Ishikawa (cell line): ENCODE measurements around the gene PSTPIP1.

ENCODE experiments used
- CEBPB ChIP-seq: IDR thresholded peaks from 2 replicates; pipeline ENCODE4 v1.6.1; 2012
- CREB1 ChIP-seq: IDR thresholded peaks from 2 replicates; pipeline ENCODE4 v1.6.1; 2012; ENCODE audit warnings: low read depth
- EGR1 ChIP-seq: IDR thresholded peaks from 2 replicates; pipeline ENCODE4 v1.6.1; 2012
- EP300 ChIP-seq: IDR thresholded peaks from 2 replicates; pipeline ENCODE4 v1.6.1; 2012; ENCODE audit warnings: borderline replicate concordance
- FOXM1 ChIP-seq: IDR thresholded peaks from 2 replicates; pipeline ENCODE4 v1.6.1; 2012; ENCODE audit warnings: low read depth, borderline replicate concordance
- NFIC ChIP-seq: IDR thresholded peaks from 2 replicates; pipeline ENCODE4 v1.6.1; 2012
- RAD21 ChIP-seq: IDR thresholded peaks from 2 replicates; pipeline ENCODE4 v1.6.1; 2012; ENCODE audit warnings: low read depth
- TAF1 ChIP-seq: IDR thresholded peaks from 2 replicates; pipeline ENCODE4 v1.6.1; 2012; ENCODE audit warnings: low read depth, mild to moderate bottlenecking
- TCF12 ChIP-seq: IDR thresholded peaks from 2 replicates; pipeline ENCODE4 v1.6.1; 2012; ENCODE audit warnings: low read depth
- TEAD4 ChIP-seq: IDR thresholded peaks from 2 replicates; pipeline ENCODE4 v1.6.1; 2012
- YY1 ChIP-seq: IDR thresholded peaks from 2 replicates; pipeline ENCODE4 v1.6.1; 2012; ENCODE audit warnings: low read depth
- ZBTB7A ChIP-seq: IDR thresholded peaks from 2 replicates; pipeline ENCODE4 v1.6.1; 2012; ENCODE audit warnings: low read depth
- TF ChIP-seq, protein P1 (sequence below): IDR thresholded peaks from 2 replicates; pipeline ENCODE4 v1.6.1; 2012; ENCODE audit warnings: low read depth, mild to moderate bottlenecking
- TF ChIP-seq, protein P2 (sequence below): IDR thresholded peaks from 2 replicates; pipeline ENCODE4 v1.6.1; 2012
- TF ChIP-seq, protein P3 (sequence below): IDR thresholded peaks from 2 replicates; pipeline ENCODE4 v1.6.1; 2012

PSTPIP1 gene

DNA sequence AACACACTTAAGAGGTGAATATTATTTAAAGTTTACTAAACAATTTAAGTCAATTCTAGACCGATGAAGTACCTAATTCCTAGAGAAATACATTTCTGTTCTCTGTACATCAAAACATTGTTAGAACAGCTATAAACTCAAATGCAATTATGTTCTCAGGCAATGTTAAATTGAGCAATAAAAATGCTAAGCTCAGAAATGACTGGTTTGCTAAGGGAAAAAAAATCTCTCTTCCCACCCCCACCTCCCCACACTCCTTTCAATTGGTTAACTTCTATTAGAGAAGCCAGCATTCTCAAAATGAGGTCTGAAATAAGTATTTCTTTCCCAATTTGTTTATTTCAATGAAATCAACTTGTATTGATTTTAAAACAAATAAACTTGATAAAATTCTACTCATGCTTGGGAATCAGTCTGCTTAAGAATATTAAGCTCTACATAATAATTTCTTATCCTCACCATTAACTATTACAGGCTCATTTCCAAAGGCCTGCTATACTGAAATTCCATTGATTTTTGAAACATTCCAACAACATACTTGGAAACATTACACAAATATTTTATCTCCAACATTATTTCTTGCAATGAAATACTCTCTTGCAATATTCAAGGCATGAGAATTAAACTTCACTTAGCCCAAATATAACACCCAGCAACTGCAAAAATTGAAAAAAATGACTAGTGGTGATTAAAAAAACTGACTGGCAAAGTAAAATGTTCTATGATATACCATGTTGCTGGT, 53.4 kb downstream of the PSTPIP1 start:
- TF ChIP-seq FOXM1 (no peak), CREB1 (no peak), EP300 (no peak), RAD21 (no peak), TAF1 (no peak), ZBTB7A (no peak), YY1 (no peak), EGR1 (no peak), TEAD4 (no peak), TCF12 (no peak), NFIC (no peak), CEBPB (no peak)
- TF ChIP-seq, protein P1, sequence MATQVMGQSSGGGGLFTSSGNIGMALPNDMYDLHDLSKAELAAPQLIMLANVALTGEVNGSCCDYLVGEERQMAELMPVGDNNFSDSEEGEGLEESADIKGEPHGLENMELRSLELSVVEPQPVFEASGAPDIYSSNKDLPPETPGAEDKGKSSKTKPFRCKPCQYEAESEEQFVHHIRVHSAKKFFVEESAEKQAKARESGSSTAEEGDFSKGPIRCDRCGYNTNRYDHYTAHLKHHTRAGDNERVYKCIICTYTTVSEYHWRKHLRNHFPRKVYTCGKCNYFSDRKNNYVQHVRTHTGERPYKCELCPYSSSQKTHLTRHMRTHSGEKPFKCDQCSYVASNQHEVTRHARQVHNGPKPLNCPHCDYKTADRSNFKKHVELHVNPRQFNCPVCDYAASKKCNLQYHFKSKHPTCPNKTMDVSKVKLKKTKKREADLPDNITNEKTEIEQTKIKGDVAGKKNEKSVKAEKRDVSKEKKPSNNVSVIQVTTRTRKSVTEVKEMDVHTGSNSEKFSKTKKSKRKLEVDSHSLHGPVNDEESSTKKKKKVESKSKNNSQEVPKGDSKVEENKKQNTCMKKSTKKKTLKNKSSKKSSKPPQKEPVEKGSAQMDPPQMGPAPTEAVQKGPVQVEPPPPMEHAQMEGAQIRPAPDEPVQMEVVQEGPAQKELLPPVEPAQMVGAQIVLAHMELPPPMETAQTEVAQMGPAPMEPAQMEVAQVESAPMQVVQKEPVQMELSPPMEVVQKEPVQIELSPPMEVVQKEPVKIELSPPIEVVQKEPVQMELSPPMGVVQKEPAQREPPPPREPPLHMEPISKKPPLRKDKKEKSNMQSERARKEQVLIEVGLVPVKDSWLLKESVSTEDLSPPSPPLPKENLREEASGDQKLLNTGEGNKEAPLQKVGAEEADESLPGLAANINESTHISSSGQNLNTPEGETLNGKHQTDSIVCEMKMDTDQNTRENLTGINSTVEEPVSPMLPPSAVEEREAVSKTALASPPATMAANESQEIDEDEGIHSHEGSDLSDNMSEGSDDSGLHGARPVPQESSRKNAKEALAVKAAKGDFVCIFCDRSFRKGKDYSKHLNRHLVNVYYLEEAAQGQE = no peak
- TF ChIP-seq, protein P2, sequence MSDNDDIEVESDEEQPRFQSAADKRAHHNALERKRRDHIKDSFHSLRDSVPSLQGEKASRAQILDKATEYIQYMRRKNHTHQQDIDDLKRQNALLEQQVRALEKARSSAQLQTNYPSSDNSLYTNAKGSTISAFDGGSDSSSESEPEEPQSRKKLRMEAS = no peak
- TF ChIP-seq, protein P3, sequence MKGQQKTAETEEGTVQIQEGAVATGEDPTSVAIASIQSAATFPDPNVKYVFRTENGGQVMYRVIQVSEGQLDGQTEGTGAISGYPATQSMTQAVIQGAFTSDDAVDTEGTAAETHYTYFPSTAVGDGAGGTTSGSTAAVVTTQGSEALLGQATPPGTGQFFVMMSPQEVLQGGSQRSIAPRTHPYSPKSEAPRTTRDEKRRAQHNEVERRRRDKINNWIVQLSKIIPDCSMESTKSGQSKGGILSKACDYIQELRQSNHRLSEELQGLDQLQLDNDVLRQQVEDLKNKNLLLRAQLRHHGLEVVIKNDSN = no peak

DNA sequence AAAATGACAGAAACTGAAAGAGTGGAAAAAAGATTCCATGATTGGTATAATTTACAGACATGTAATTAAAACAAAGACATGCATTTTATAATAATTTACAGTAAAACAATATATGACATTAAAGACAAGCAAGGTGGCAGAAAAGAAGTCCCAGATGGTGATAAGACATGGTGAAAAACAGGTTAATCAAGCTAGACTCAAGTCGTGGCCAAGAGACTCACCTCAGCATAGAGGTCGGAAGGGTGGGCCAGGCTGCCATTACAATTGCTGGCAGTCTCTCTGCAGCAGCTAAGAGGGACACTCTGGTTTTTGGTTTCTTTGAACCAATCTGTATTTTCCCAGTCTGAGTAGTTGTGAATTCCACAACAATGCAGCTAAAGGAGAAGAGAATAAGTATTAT, 57.6 kb downstream of the PSTPIP1 start:
- TF ChIP-seq ZBTB7A (no peak), NFIC (no peak), TCF12 (no peak), FOXM1 (no peak), TAF1 (no peak), CREB1 (no peak), RAD21 (no peak)
- TF ChIP-seq, protein P2 = no peak
- TF ChIP-seq, protein P3 = no peak
- TF ChIP-seq, protein P1 = no peak

DNA sequence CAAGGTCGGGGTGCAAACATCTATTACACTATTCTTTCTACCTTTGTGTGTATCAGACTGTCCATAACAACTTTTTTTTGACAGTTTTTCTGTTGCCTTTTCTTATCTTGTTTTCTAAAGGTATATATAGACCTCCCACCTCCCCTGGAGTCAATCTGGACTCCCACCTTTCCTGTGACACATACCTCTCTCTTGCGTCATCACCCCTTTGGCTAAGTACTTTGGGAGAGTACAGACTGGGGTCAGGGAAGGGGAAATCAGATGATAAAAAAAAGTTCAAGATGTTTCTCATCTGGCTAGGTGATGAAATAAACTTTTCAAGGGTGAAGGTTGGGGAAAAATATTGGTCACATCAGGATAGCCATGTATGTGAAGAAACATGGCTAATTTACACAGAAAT, 58.8 kb downstream of the PSTPIP1 start:
- TF ChIP-seq, protein P3 = no peak
- peak; percentile 48 for TF ChIP-seq CEBPB

DNA sequence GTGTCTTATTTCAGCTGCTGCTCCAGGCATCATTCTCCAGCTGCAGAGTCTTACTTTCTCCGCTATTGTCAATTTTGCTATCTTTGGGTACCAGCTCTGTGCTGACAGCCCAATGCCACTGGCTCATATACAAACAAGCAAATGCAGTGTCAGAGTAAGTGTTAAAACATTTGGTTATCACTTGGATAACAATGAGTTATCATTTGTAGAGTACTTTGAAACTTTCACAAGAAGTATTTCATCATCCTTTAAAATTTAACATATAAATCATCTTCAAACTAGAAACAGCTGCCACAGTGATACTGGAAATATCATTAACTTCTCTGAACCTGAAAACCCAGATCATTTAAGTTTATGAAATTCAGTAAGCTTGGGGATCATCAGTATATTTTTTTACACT, 62.1 kb downstream of the PSTPIP1 start:
- TF ChIP-seq EP300 (no peak), TCF12 (no peak), TEAD4 (no peak), CREB1 (no peak), YY1 (no peak), ZBTB7A (no peak), TAF1 (no peak), RAD21 (no peak), NFIC (no peak), EGR1 (no peak), CEBPB (no peak)
- TF ChIP-seq, protein P3 = no peak
- TF ChIP-seq, protein P2 = no peak
- TF ChIP-seq, protein P1 = no peak
